Mucosa of descending colon (tissue), 3 donors: ENCODE data around the gene TCEAL5. TPM values are rescaled to one million over a fixed set of nuclear protein-coding genes. Genes with fewer than 3 reads are reported as not detected.
"Not testable (repeated sequence)": the region's sequence is repeated elsewhere in the genome, so short reads cannot be mapped to it uniquely, and the experiment has no call there.

Experiments
- ATAC-seq: fragments of 200-7000 bp; cut with Tn5 transposase; one replicate; pipeline ENCODE4 v1.9.1; 2020; ENCODE audit warnings: mild to moderate bottlenecking, moderate library complexity
- DNase-seq, 3 donors: peaks; one replicate each; pipeline ENCODE4 v3.0.0-alpha.2; 2020
- H3K36me3 ChIP-seq: fragments of 200-600 bp; one replicate; pipeline ENCODE4 v1.8.0; 2021; ENCODE audit warnings: low read depth, mild to moderate bottlenecking
- H3K4me1 ChIP-seq: fragments of 200-600 bp; one replicate; pipeline ENCODE4 v1.8.0; 2021; ENCODE audit warnings: low read depth, mild to moderate bottlenecking
- H3K4me3 ChIP-seq: fragments of 200-600 bp; one replicate; pipeline ENCODE4 v1.8.0; 2021; ENCODE audit warnings: mild to moderate bottlenecking
- H3K9me3 ChIP-seq: fragments of 200-600 bp; one replicate; pipeline ENCODE4 v1.8.0; 2021; ENCODE audit warnings: mild to moderate bottlenecking
- CTCF ChIP-seq: fragments of 200-600 bp; IDR thresholded peaks from one replicate; pipeline ENCODE4 v1.8.0; 2022; ENCODE audit warnings: antibody characterized with exemption, mild to moderate bottlenecking
- intact Hi-C, 2 donors: fragments of 100-400 bp; cut with DNase I in 1 of 2; cut with micrococcal nuclease in 1 of 2; formaldehyde crosslinking; loops; one replicate each; pipeline versions ENCODE4 v1.11.0 to v1.11.1; 2022; cut with DNase I, micrococcal nuclease
- total RNA-seq, 3 donors: library from RNA; stranded (reverse); fragmentation: NEBNext Ultra II Directional in 2 of 3; extraction: Animal tissue kit (Norgen Biotek cat#: 25700) in 2 of 3; gene quantifications; one replicate each; pipeline versions ENCODE4 v1.2.1 to v1.2.4, GENCODE V29; 2021 to 2023
- donor health status: DM: no; HTN: no; CAD: no; lungs with moderate emphysema.
- donor health status: DM: no; HTN: no; CAD: no.
- donor health status: DM: no; HTN: yes; CAD: no.

TCEAL5 gene
- total RNA-seq, 3 donors from 2014 or later = 0.92 TPM; not detected in 2

- no peaks in the 10 kb centered on the region for H3K36me3 ChIP-seq
- no peak for DNase-seq
- ATAC-seq = peak; percentile 55
These were observed 43.3 kb downstream of the TCEAL5 start for GRCh38 chrX:103233263-103233662.

GRCh38 chrX:103225918-103226317 lies 50.6 kb downstream of the TCEAL5 start:
- ATAC-seq, DNase-seq, H3K36me3 ChIP-seq, H3K9me3 ChIP-seq, H3K4me1 ChIP-seq, intact Hi-C loops, H3K4me3 ChIP-seq: not testable (repeated sequence)

More at GRCh38 chrX:103233263-103233662, 43.3 kb downstream of the TCEAL5 start:
- Histone ChIP-seq H3K4me3 (no peak overlapping the region), H3K9me3 (no peaks in the 10 kb centered on the region), H3K4me1 (no peaks in the 10 kb centered on the region)
- TF ChIP-seq CTCF = no peak
- intact Hi-C loops = no loop called here

Other genes with a start within 250 kb of the TCEAL5 start
- 1 to 10 TPM in 1 of 3 donors, under 1 TPM in 1, not detected in 1; 0.87 to 7.3 TPM for gene BEX1, start 212.6 kb downstream of the TCEAL5 start, total RNA-seq
- under 1 TPM; 0.32 to 0.75 (median 0.38) TPM for gene NXF3, start 183.6 kb downstream of the TCEAL5 start, total RNA-seq
- gene BEX4, start 61.6 kb downstream of the TCEAL5 start, total RNA-seq = 10 to 100 TPM in 1 of 3 donors, 1 to 10 TPM in 2; 7.8 to 34.0 (median 8.9) TPM
- 10 to 100 TPM; 24.4 to 43.0 (median 31.2) TPM for gene TCEAL8, start 21.6 kb downstream of the TCEAL5 start, total RNA-seq
- 1 to 10 TPM; 4.6 to 5.5 (median 4.9) TPM for gene BEX2, start 34.2 kb upstream of the TCEAL5 start, total RNA-seq
- gene TCEAL7, start 53.5 kb upstream of the TCEAL5 start, total RNA-seq = 10 to 100 TPM in 1 of 3 donors, 1 to 10 TPM in 1, under 1 TPM in 1; 0.61 to 12.1 (median 2.2) TPM
- 10 to 100 TPM; 20.9 to 29.6 (median 27.3) TPM for gene TCEAL9, start 79.8 kb upstream of the TCEAL5 start, total RNA-seq
- gene BEX3, start 99.8 kb upstream of the TCEAL5 start, total RNA-seq = 10 to 100 TPM; 21.5 to 74.1 (median 35.6) TPM
- gene RAB40A, start 242.7 kb upstream of the TCEAL5 start, total RNA-seq = under 1 TPM in 2 of 3 donors, not detected in 1; 0.17 to 0.28 TPM